ENCODE results near the gene REG4. TPM values are rescaled to one million over a fixed set of nuclear protein-coding genes. Genes with fewer than 3 reads are reported as not detected.

REG4 gene
- total and polyA plus RNA-seq, 2 experiments from 2014 or later, result 106 to 111 TPM

- Histone ChIP-seq H3K9me3 (ENCODE audit: low read depth) (no peaks in the 10 kb centered on the region), H3K4me2 (no peak overlapping the region), H3K27me3 (no peaks in the 10 kb centered on the region), H3K36me3 (replicated peaks; ENCODE audit: insufficient read depth, low read depth) (no peaks in the 10 kb centered on the region), H3K27ac (peak overlapping the region; percentile 42), H3K4me3 (no peak overlapping the region), H3K9me2 (replicated peaks; ENCODE audit: insufficient read depth) (no peaks in the 10 kb centered on the region), H3K79me2 (no peaks in the 10 kb centered on the region), H3K4me1 (ENCODE audit: insufficient read depth) (peaks cover 17% of the 10 kb centered on the region), H4K20me1 (ENCODE audit: insufficient read depth, poor library complexity, severe bottlenecking) (no peaks in the 10 kb centered on the region), H2AFZ (no peak overlapping the region)
- DNase-seq (ENCODE audit: low spot score), result no peak
- TF ChIP-seq EZH2 (IDR thresholded peaks at IDR 0.05; ENCODE audit: borderline replicate concordance) (no peak), EZH2phosphoT487 (IDR thresholded peaks at IDR 0.05; ENCODE audit: low read depth, severe bottlenecking, unreplicated experiment) (no peak)
- TF ChIP-seq, protein P1, sequence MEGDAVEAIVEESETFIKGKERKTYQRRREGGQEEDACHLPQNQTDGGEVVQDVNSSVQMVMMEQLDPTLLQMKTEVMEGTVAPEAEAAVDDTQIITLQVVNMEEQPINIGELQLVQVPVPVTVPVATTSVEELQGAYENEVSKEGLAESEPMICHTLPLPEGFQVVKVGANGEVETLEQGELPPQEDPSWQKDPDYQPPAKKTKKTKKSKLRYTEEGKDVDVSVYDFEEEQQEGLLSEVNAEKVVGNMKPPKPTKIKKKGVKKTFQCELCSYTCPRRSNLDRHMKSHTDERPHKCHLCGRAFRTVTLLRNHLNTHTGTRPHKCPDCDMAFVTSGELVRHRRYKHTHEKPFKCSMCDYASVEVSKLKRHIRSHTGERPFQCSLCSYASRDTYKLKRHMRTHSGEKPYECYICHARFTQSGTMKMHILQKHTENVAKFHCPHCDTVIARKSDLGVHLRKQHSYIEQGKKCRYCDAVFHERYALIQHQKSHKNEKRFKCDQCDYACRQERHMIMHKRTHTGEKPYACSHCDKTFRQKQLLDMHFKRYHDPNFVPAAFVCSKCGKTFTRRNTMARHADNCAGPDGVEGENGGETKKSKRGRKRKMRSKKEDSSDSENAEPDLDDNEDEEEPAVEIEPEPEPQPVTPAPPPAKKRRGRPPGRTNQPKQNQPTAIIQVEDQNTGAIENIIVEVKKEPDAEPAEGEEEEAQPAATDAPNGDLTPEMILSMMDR (IDR thresholded peaks at IDR 0.05; ENCODE audit: poor library complexity), result no peak
- WGBS (ENCODE audit: low lambda C conversion rate, missing lambda C conversion rate), result 52% methylated on average over 2 of the region's 3 CpGs
Measured at GRCh38 chr1:119747451-119747850, 63.8 kb downstream of the REG4 start.

DNA sequence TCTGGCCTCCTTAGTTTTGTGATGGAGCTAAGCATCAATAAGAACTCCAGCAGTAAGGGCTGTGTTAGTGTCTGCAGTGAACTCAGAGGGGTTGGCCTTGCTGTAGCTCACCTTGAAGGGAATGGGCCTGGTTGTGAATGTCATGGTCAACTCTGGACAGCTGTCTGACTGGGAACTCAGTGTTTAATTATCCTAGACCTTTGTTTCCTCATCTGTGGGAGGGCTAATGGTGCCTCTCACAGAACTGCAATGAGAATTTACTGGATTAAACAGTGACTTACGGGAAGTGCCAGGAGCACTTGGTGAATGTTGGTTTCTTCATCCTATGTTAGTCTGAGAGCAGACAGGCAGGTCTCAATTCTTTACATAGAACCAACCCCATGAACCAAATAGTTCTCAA is 66.2 kb downstream of the REG4 start:
- Histone ChIP-seq H2AFZ (no peak overlapping the region), H4K20me1 (ENCODE audit: insufficient read depth, poor library complexity, severe bottlenecking) (no peaks in the 10 kb centered on the region), H3K4me1 (ENCODE audit: insufficient read depth) (peaks cover 17% of the 10 kb centered on the region), H3K4me3 (no peak overlapping the region), H3K9me2 (replicated peaks; ENCODE audit: insufficient read depth) (no peaks in the 10 kb centered on the region), H3K4me2 (no peak overlapping the region), H3K9me3 (ENCODE audit: low read depth) (no peaks in the 10 kb centered on the region), H3K27ac (no peak overlapping the region), H3K79me2 (no peaks in the 10 kb centered on the region), H3K27me3 (no peaks in the 10 kb centered on the region), H3K36me3 (replicated peaks; ENCODE audit: insufficient read depth, low read depth) (no peaks in the 10 kb centered on the region)
- no peak for TF ChIP-seq EZH2phosphoT487 (IDR thresholded peaks at IDR 0.05; ENCODE audit: low read depth, severe bottlenecking, unreplicated experiment)
- TF ChIP-seq, protein P1 (IDR thresholded peaks at IDR 0.05; ENCODE audit: poor library complexity), result no peak
- no peak for TF ChIP-seq EZH2 (IDR thresholded peaks at IDR 0.05; ENCODE audit: borderline replicate concordance)
- 74% methylated on average over 1 of the region's 1 CpG for WGBS (ENCODE audit: low lambda C conversion rate, missing lambda C conversion rate)
- DNase-seq (ENCODE audit: low spot score), result no peak

DNA sequence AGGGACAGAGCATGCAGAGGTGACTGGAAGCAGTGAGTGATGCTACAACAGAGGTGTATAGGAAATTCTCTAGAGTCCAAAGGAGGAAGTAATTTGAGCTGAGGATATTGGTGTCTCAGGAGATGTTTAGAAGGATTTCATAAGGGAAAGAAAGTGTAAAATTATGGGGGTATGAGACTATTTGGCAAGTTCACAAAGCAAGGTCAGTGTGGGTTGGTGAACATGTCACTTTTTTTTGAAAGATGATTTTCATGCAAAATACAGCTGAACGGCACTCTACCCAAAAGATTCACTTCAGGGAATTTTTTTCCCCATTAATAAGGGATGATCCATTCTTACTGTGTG is 66.7 kb downstream of the REG4 start:
- 100% methylated on average over 1 of the region's 1 CpG for WGBS (ENCODE audit: low lambda C conversion rate, missing lambda C conversion rate)
- Histone ChIP-seq H3K4me2 (no peak overlapping the region), H3K36me3 (replicated peaks; ENCODE audit: insufficient read depth, low read depth) (no peaks in the 10 kb centered on the region), H3K9me2 (replicated peaks; ENCODE audit: insufficient read depth) (no peaks in the 10 kb centered on the region), H2AFZ (no peak overlapping the region), H4K20me1 (ENCODE audit: insufficient read depth, poor library complexity, severe bottlenecking) (no peaks in the 10 kb centered on the region), H3K27ac (no peak overlapping the region), H3K4me3 (no peak overlapping the region), H3K4me1 (ENCODE audit: insufficient read depth) (peaks cover 17% of the 10 kb centered on the region), H3K79me2 (no peaks in the 10 kb centered on the region), H3K27me3 (no peaks in the 10 kb centered on the region), H3K9me3 (ENCODE audit: low read depth) (no peaks in the 10 kb centered on the region)
- TF ChIP-seq EZH2 (IDR thresholded peaks at IDR 0.05; ENCODE audit: borderline replicate concordance) (no peak), EZH2phosphoT487 (IDR thresholded peaks at IDR 0.05; ENCODE audit: low read depth, severe bottlenecking, unreplicated experiment) (no peak)
- TF ChIP-seq, protein P1 (IDR thresholded peaks at IDR 0.05; ENCODE audit: poor library complexity), result no peak
- no peak for DNase-seq (ENCODE audit: low spot score)

Other genes starting within 250 kb of the REG4 start
- gene ZNF697, start 163.2 kb downstream of the REG4 start, total RNA-seq, result 7.3 and 7.5 TPM in 2 replicates
- 0.58 and 0.88 TPM in 2 replicates for gene ZNF697, start 163.2 kb downstream of the REG4 start, polyA plus RNA-seq
- gene PHGDH, start 99.5 kb downstream of the REG4 start, total RNA-seq, result 138 and 181 TPM in 2 replicates
- gene PHGDH, start 99.5 kb downstream of the REG4 start, polyA plus RNA-seq, result 144 and 167 TPM in 2 replicates
- gene HMGCS2, start 42.6 kb downstream of the REG4 start, total RNA-seq, result 188 and 207 TPM in 2 replicates
- 119 and 167 TPM in 2 replicates for gene HMGCS2, start 42.6 kb downstream of the REG4 start, polyA plus RNA-seq
- not detected in 2 replicates for gene ADAM30, start 85.1 kb upstream of the REG4 start, total RNA-seq
- gene ADAM30, start 85.1 kb upstream of the REG4 start, polyA plus RNA-seq, result not detected in 2 replicates